Measurements from ENCODE around the gene SULT4A1.
"Not testable (repeated sequence)": the region's sequence is repeated elsewhere in the genome, so short reads cannot be mapped to it uniquely, and the experiment has no call there.

SULT4A1 gene

DNA sequence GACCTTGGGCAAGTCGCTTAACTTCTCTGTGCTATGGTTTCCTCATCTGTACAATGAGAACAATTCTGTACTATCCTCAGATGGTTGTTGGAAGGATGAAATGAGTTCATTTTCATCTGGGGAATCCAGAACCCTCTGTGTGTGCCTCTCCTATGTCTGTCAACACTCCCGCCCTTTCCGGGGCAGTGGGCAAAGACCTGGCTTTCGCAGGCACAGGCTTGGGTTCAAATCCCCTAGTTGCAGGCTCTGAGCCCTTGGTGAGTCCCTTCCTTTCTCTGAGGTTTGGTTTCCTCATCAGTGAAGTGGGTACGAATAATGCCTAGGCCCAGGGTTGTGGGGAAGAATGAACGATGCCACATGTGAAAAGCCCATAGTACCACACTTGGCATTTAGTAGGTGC, 23.5 kb upstream of the SULT4A1 start:
- no peak for FAIRE-seq

DNA sequence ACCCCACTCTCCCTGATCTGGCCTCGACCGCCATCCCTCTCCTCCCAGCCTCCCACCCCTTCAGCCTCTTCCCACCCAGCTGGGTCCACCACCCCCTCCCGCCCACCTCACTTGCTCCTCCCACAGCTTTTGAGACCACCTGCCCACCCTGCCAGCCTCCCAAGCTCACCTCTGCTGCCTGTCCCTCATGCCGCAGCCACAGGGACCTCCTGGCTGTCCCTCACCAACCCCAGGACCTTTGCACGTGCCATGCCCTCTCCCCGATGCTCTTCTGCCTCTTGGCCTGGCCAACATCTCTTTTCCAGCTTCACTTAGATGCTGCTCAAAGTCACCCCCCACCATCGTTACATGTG, 23.0 kb upstream of the SULT4A1 start:
- no peak for FAIRE-seq

DNA sequence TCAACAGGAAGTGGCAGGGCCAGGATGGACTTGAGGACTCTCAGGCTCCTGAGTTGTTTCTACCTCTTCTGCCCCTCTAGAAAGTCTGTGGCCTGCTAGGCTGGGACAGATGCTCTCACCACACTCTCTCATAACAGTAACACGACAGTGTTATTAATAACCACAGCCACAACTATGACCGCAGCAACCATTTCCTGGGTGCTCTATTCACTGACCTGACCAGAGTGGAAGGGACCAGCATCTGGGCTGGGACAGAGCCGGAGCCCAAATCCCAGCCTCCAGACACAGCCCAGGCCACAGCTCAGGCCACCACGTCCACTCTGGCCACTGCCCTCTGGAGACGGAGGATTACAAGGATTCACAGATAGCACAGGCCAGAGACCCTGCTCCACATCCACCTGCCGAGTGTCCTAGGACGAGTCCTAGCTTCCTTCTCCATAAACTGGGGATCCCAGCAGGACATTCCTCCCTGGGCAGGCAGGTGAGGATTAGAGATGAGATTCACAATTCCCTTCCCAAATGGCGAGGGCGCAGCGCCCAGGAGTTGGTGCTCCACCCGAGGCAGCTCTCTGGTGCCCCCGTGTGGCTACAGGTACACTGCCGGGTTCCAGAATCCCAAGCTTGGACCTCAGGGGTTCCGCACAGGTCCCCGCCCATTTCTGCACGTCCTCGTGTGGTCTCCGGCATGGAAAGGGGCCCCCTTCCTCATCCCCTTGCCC, 22.4 kb upstream of the SULT4A1 start:
- FAIRE-seq = no peak

DNA sequence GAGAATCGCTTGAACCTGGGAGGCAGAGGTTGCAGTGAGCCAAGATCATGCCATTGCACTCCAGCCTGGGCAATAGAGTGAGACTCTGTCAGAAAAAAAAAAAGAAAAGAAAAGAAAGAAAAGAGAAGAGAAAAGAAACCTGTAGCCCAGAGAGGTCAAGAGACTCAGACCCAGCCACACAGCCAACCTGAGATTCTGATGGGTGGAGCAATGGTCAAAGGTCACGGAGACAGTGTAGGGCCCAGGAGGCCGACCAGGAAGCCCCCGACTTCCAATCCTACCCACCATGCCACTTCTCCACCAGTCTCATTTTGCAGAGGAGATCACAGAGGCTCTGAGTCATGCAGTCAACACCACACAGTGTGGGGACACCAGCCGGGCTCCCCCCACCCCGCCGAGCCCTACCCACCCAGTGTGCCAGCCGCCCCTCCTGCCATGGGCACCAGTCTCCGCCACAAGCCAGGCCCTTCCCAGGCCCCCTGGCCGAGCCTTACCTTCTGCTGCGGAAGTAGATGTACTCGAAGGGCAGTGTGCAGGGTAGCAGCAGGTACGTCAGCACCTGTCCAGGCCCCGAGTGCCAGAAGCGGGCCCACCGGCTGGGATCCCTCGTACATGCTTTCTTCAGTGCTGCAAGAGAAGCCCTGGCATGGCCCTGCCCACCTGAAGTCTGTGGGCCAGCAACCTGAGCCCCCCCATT, 21.6 kb upstream of the SULT4A1 start:
- FAIRE-seq = no peak

DNA sequence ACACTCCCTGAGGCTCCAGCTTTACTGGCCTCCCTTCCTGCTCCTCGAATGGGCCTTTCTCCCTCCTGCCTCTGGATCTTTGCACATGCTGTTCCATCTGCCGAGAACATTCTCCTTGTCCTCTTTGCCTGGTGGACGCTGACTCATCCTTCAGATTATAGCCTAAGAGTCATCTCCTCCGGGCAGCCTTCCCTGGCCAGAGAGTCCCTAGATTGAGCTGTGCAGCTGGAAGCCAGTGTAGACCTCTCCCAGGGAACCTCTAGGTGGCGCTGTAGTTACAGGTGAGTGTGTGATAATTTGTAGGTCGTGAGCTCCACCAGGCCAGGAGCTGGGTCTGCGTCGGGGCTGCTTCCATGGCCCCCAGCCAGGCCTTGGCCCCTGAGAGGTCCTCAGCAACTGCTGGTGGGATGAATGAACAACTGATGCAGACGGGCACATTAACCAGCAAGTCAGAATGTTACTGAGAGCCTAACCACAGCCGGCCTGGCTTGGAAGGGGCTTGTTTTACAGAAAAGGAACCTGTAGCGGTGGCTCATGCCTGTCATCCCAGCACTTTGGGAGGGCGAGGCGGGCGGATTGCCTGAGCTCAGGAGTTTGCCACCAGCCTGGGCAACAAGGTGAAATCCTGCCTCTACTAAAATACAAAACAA, 20.8 kb upstream of the SULT4A1 start:
- no peak for FAIRE-seq

DNA sequence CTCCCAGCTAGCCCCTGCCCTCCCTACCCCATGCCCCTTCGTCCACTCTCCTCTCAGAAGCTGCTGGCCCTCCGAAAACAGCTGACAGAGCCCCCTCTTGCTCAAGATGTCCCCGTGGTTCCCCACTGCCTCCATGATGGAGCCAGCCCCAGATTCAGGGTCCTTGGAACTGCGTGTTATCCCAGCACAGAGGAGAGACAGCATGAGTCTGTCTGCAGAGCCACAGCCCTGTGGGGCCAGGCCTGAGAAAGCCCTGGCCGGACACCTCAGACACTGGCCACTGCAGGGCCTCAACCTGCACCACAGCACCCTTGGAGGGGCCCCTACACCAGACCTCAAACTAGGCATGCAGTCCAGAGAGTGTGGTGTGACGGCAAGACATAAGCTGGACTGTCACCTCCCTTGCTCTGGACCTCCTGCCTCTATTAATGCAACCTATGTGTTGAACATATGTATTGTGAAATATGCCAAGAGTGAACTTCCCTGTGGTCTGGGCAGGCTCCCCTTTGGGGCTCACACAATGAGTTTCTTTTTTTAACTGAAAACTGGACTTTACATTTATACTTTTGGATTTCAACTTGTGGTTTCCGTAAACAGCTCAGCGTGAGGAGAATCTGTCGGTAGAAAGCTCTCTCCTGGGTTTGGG, 19.9 kb upstream of the SULT4A1 start:
- FAIRE-seq = no peak

DNA sequence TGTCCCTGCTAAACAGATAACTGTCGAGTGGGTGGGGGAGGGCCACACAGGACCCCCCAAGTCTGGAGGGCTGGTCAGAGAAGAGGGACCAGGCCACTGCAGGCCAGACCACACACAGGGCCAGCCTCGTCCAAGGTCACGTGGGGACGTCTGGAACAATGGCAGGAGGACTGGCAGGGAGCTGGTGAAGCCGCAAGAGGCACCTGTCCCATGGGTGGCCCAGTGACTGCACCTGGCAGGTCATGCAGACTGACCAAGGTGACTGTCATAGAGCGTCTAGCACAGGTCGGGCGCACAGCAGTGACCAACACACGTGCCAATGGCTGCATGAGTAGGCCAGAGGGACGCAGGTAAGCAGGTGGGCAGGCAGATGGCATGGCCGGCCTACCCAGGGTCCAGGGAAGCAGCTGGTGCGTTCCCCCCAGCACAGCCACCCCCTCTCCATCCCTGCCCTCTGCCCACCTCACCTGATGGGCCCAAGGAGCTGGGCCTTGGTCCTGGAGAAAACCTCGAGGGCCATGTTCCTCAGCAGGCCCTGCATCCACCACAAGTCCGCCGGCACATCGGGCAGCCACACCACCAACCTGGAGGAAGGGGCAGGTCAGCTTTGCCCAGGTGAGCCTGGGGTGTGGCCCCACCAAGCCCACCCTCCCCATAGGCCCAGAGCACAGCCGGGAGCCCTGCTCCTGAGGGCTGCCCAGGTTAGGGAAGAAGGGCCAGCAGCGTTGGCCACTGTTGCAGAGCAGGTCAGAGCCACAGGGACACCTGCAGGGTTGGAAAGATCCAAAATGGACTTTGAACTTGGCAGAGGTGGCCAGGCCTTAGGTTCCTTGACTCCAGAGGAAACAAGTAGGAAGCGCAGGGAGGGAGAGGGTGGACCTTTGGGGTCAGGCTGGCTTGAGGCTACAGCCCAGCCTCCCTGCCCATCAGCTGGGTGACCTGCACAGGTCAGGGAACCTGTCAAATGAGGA, 19.1 kb upstream of the SULT4A1 start:
- FAIRE-seq = no peak

DNA sequence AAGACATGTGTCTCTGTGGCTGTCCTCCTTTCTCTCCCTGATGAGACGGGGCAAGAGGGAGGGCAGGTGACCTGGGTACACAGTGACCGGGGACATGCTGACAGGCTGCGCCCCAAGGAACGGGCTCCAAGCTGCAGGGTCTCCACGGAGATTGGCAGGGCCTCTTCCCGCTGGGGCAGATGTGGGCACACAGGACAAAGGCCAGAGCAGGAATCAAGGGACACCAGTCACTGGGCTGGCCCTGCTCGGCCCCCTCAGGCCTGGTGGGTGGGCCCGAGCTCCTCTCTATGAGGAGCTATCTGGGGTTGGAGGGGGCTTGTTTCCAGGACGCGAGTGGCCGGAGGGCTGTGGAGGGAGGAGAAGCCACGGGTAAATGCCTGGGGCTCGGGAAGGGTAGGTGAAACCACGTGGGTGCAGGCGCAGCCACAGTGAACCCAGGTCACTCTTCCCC, 18.3 kb upstream of the SULT4A1 start:
- FAIRE-seq = no peak

DNA sequence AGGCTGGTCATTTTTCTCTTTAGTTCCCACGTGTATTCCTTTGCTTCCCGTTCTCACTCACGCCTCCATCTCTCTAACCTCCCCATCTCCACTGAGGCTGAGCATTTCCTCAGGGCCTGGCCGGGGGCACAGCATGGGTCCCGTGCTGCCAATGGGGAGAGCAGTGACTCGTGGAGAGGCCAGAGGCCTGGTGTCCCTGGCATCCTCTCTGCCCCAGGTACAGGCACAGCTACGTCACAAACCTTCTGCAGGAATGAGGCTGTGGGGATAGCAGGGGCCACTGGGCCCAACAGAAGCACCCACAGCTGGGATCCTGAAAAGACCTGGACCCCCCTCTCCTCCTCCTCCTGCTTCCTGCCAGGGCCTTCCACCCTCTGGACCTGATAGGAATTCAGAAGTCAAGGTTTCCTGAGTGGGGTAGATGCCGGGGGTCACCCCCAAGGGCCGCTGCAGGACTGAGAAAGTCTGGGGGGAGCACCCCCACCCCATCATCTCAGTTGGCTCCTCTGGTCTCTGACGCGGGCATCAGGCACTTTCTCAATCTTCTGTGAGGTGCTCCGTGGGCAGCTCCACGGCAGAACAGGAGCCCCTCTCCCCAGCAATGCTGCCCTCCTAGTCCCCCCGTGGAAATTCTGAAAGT, 17.7 kb upstream of the SULT4A1 start:
- no peak for FAIRE-seq

DNA sequence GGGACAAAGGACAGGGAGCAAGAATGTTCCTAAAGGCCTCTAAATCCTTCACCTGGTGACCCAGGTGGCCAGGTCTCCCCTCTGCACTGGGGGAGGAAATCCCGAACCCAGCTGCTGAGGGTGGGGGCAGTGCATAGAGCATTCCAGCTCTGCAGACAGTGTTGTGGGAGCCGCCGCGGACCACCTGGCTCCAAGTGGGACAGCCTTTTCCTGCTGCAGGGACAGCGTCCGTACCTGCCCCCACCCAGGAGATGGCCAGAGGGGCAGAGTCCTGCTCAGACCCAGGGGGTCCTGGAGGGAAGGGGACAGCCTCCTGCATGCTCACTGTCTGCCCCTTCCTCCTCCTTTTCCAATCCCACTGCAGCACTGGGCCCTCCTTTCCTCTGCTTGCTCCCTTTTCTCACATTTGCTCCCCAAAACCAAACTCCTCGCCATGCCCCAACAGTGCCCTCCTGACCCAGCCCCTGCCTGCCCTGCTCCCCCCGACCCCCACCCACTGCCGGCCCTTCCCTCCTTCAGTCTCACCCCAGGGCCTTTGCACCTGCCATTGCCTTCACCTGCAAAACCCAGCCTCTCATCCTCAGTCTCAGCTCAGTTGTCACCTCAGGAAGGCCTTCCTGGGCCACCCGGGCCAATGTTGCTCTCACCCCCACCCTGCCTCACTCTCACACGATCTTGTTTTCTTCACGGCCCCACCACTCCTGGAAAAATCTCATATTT, 16.7 kb upstream of the SULT4A1 start:
- FAIRE-seq = no peak

DNA sequence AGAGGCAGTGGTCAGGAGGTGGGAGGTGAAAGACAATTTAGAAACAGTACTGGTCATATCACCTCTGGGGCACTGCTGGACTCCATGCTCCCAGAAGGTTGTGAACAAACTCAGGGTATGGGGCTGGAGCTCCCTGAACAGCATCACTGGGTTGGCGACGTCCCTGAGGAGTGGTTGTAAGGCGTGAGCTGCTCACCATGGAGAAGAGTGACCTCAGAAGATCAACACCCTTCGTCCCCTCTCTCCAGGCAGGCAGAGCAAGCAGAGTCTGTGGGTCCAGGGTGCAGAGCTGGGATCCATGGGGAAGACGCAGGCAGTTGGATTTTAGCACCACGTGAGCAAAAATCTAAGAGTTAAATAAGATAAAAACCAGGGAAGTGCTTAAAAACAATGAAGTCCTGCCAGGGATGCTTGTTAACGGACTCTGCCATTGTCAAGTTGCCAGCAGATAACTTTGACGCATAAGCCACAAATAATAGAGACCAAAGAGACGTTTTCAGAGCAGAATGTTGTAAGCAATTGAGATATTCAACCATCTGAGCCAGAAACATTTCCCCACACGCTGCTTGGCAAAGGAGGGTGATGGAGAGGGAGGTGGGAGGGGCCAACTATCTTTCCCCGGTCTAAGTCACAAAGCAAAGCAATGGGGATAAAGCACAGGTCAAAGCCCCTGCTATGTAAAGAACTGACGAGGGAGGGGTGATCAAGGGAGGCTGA, 15.9 kb upstream of the SULT4A1 start:
- FAIRE-seq = no peak

DNA sequence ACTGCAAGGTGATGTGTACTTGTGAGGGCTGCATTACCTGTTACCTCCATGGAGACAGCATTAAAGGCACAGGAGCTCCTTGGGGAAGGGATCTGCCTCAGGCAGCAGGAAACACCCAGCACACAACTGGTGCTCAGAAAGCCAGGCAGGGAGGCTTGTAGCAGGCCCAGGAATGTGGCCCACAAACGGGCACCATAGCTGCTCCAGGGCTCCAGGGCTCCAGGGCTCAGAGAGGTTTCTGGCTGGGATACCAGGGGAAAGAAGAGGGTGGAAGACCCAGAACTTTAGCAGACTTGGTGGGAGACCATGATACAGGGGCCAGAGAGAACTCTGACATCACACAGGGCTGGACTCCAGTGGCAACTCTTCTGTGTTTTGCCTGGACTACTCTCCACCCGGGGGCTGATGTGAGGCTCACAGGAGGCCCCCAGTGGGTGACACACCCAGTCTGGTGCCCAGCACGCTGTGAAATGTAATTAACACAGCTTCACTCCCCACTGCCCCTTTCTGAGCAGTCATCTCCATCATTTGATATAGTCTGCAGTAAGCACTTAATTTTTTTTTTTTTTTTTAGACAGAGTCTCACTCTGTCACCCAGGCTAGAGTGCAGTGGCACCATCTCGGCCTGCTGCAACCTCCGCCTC, 14.7 kb upstream of the SULT4A1 start:
- FAIRE-seq = no peak

DNA sequence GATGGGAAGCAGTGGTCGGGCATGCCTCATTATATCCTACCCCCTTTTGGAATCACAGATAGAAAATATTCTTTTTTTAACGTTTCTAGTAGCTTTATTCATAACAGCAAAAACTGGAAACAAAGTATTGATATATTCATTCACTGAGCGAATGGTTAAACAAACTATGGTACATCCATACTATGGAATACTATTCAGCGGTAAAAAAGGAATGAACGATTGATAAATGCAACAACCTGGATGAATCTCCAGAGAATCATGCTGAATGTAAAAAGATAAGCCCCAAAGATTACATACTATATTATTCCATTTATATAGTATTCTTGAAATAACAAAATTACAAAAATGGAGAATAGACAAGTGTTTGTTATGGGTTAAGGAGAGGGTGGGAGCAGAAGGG, 7.5 kb upstream of the SULT4A1 start:
- no peak for FAIRE-seq

DNA sequence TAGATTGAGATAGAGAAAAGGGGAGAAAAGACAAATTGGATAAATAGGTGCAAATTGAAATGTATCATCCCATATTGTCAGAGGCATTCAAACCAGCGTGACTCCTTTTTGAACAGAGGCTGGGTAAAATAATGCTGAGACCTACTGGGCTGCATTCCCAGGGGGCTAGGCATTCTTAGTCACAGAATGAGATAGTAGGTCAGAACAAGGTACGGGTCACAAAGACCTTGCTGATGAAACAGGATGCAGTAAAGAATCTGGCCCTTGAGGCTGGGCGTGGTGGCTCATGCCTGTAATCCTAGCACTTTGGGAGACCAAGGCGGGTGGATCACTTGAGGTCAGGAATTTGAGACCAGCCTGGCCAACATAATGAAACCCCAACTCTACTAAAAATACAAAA, 6.7 kb upstream of the SULT4A1 start:
- not testable (repeated sequence) for FAIRE-seq

DNA sequence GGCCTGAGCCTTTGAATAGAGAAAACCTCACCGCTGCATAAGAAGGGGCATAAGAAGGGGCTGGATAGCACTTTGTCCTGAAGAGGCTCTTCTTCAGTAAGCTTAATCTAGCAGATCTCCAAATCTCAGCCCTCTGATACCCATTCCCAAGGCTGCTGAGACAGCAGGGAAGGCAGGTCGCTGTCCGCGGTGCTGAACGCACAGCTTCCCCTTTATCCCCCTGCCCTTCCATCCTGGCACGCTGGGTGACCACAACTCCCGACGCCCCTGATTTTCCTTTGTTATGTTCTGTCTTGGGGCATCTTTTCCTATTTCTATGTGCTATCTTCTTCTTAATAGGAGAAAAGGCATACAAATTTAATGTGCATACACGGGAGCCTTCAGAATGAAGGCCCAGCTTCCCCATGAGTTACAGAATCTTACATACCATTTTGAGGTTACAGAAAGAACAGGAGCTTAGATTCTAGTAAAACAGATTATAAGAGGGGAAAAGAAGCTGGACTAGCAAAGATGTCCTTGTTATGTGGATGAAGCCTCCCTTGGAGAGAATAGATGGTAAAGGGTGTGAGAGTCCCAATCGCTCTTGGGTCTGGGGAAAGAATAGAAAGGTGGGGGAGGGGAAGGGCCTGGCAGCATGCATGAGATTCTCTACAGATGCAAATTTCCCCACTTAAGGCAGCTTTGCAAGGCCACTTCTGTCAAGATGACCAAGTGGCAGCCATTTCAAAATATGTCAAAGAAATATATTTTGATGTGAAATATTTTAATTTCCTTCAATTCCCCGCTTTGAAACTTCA, 5.7 kb upstream of the SULT4A1 start:
- no peak for FAIRE-seq

DNA sequence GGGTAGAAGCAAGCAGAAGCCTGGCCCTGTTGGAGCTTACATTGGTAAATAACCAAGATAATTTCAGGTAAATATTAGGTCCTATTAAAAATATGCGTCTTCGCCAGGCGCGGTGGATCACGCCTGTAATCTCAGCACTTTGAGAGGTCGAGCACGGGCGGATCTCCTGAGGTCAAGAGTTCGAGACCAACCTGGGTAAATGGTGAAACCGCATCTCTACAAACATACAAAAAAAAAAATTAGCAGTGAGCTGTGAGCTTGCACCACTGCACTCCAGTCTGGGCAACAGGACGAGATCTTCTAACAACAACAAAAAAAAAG, 529 bp upstream of the SULT4A1 start:
- FAIRE-seq = no peak

DNA sequence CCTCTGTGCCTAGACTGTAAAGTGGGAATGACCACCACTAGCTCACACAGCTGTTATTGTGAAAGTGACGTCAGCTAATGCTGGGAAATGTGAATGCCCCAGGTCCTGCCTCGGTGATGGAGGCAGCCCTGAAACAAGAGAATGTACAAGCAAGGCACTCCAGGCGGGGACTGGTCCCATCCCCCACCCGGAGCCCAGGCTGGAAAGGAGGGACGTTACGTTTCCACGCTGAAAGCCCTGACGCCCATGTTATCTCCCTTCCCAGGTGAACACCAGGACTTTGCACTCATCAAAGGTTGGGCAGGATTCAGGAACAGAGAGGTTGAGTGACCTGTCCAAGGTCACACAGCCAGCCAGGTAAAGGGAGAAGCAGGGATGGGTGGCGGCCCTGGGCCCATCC, 784 bp downstream of the SULT4A1 start:
- no peak for FAIRE-seq

DNA sequence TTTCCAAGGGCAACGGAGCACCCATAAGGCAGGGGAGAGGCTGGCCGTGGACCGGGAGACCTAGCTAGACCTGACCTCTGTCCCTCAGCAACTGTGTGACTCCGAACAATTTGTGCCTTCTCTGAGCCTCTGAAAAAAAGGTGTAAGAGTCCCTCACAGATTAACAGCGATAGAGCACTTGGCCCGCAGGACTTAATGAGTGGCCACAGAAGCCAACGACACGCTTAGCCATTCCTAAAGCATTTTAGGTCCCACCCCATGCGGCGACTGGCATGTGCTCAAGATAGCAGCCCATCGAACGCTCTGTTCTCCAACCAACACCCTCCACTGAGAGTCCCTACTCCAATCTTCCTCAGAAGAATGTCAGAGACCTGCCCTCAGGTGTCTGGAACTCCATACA, 1.5 kb downstream of the SULT4A1 start:
- no peak for FAIRE-seq

DNA sequence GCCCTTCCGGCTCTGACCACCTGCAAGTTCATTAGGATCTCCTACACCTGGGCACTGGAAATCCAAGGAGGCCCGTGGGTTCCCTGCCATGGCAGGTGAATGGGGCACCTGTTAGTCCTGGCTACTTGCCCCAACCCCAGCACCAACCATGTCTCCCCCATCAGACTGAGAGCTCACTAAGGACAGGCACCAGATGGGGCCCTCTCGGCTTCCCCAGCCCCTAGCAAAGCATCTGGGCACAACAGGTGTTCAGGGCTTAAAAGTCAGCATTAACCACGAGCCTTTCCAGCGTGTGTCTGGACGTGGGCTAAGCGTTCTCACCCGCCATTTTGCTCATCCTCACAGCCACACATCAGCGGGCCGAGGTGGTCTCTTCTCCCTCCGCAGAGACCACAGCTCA, 2.2 kb downstream of the SULT4A1 start:
- no peak for FAIRE-seq
